Neural progenitor cell (in vitro differentiated cells): ENCODE data around the gene OPCML.

Experiments used
- CTCF ChIP-seq: fragments of 200-600 bp; sonication (generic); IDR thresholded peaks from 2 replicates; pipeline ENCODE4 v1.5.1; 2017; ENCODE audit warnings: antibody characterized with exemption, mild to moderate bottlenecking
- EZH2 ChIP-seq: fragments of 200-600 bp; sonication (generic); IDR thresholded peaks from 2 replicates; pipeline ENCODE4 v1.6.1; 2017; ENCODE audit warnings: antibody characterized with exemption, mild to moderate bottlenecking, moderate library complexity

GRCh38 chr11:133240908-133241655 is 291.2 kb downstream of the OPCML start:
- no peak for TF ChIP-seq CTCF
- no peak for TF ChIP-seq EZH2
